HPDE6-E6E7 (cell line): Measurements from ENCODE around the gene ERGIC1.

Experiments
- DNase-seq: peaks from one replicate; pipeline ENCODE4 v3.0.0; 2011; ENCODE audit warnings: missing footprints; ENCODE audit errors: extremely low spot score

The ERGIC1 gene

DNA sequence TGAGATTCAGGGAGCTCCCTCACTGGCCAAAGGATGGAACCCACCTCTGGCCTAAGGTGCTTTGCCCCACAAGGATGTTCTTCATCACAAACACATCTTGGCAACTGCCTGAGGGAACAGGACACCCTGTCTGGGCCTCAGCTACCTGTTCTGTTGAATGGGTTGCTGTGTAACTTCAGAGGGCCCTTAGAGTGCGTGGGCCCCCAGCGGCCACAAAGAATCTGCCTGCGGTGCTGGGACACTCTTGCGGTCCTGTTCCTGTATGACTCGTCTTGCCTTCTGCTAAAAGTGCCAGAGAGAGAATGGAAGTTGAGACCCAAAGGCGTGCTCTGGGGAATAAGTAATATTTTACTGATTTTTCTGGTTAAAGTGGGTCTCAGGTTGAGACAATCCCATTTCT lies 111.1 kb downstream of the ERGIC1 start:
- DNase-seq = no peak

DNA sequence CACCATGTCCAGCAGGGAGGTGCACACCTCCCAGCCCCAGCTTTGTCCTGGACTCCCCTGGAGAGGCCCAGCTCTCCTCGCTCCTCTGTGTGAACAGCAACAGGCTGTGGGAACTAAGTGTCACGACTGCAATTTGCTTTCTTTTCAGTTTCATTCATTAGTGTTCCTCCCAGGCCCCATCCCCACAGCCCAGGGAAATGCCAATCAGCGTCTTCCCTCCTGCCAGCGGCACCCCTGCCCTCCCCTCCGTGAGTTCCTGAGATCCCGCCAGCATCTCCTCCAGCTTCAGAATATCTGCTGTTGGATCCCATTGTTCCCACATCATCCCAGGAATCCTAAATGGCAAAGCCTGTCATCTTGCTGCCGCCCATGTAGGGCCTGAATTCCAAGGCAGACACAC lies 112.1 kb downstream of the ERGIC1 start:
- no peak for DNase-seq

DNA sequence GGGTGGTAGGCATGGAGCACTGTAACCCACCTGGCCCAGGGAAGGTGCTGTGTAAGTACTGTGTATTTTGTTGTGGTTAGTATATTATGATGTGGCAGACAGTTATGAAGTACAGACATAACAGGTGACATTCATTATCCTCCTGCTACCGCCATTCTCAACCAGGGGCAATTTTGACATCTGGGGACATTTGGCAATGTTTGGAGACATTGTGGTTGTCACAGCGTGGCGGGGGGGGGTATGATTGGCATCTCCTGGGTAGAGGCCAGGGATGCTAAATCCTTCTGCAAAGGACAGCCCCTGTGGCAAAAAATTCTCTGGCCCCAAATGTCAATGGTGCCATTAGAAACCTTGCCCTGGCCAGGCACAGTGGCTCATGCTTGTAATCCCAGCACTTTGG lies 115.4 kb downstream of the ERGIC1 start:
- DNase-seq = no peak

DNA sequence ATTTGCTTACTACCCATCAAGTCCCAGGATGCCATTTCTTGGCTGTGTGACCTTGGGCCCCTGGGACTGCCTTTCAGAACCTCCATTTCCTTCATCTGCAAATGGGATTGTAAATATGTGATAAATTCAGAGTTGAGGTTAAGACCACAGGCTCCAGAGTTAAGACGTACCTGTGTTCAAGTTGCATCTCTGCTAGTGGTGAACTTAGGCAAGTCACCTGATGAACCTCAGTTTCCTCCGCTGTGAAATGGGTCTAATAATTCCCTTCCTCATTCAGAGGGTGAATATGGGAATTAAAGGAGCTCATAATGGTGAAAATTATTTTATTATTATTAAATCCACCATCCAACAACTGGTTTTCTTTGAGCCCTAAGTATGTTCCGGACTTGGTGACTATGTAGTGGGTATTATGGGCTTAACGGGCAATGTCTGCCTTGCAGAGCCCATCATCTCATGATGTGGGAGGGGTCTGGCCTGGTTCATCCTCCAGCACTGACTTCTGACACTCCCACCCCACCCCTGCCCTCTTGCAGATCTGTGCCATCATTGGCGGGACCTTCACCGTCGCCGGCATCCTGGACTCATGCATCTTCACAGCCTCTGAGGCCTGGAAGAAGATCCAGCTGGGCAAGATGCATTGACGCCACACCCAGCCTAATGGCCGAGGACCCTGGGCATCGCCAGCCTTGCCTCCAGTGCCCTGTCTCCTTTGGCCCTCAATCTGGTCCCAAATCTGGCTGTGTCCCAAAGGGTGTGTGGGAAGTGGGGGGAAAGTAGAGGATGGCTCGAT lies 116.3 kb downstream of the ERGIC1 start:
- DNase-seq = no peak

DNA sequence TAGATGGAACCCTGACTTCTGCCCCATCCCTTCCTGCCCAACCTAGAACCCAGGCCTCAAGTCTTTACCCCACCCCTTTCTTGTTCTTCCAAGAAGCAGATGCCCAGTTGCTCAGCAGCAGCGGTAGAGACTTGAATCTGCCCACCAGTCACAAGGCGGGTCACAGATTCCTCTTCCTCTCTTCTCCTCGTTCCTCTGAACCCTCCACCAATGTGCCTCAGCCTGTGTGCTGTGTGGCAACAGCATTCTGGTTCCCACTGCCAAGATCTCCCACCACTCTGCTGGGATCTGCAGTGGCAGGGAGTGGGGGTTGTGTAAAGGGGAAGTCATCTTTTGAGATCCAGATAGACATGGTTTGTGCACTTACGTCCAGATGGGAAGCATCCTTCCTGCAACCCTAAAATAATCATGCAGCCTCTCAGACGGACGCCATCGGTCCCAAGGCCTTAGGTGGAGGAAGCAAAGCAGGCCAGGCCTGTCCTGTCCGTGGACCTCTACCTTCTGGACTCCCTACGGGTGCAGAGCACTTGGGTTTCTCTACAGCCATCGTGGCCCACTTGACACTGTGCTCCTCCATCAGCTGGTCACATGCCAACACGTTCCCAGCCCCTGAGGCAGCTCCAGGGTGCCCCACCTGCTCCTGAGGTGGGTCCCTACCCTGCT lies 117.5 kb downstream of the ERGIC1 start:
- DNase-seq = no peak

DNA sequence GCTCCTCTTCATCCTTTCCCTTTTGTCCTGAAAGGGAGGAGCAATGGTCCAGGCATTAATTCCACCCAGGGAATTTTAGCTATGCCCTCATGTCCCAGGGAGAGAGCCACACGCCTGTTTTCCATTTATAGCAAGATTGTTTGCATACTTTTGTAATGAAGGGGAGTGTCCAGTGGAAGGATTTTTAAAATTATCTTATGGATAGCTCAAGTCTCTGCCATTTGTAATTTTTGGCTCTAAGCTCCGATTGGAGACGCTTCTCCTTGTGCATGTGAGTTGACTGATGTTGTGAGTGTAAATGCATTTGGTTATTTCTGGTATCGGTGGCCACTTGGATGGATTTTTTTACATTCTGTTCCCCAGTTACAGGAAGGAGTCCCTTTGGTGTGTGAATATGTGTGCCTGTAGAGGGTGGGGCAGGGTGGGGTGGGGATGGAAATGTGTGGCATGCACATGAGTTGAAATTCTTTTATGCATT lies 118.0 kb downstream of the ERGIC1 start:
- DNase-seq = no peak

DNA sequence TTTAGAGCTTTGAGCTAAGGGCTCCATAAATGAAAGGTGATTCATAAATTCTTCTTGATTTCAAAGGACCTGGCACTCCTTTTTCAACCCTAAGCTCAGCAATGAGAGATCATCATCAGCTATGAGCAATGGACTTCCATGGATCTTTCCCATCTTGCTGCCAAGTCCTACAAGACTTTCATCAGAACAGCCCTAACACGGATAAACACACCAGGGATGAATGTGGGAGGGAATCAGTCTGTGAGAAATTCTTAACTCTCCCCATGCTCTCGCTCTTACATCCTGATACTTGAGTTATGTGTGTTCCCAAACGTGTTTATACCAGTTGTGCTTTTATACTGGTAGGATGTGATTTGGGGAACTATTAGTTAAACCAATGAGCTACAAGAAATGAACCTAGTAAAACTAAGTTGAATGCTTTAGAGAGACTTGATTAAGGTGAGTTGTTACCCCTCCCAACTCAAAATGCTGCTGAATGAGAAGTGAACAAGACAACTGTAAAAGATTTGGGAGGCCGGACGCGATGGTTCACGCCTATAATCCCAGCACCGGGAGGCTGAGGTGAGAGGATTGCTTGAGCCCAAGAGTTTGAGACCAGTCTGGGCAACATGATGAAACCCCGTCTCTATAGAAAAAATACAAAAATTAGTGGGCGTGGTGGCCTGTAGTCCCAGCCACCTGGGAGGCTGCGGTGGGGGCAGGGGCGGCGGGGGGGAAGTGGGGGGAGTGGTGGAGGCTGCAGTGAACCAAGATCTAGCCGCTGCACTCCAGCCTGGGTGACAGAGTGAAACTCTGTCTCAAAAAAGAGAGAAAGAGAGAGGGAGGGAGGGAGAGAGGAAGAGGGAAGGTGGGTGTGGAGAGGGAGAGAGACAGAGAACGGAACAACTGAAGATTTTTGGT lies 120.0 kb downstream of the ERGIC1 start:
- DNase-seq = no peak

DNA sequence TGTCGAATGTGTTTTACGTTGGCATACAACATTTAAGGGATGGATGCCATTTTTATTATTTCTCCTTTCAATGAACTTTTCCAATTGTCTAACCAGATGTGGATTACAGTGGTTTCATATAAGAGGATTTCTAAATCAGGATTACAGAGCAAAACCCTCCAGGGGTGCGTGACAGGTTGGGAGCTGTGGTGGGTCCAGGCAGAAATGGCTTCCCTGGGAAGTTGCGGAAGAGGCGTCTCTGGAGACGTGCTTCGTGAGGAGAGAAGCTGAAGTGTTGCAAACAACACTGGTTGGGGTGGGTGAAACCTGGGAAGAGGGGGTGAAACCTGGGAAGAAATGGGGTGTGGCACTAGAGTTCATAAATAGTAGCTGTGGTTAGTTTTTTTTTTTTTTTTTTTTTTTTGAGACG lies 120.7 kb downstream of the ERGIC1 start:
- DNase-seq = no peak

DNA sequence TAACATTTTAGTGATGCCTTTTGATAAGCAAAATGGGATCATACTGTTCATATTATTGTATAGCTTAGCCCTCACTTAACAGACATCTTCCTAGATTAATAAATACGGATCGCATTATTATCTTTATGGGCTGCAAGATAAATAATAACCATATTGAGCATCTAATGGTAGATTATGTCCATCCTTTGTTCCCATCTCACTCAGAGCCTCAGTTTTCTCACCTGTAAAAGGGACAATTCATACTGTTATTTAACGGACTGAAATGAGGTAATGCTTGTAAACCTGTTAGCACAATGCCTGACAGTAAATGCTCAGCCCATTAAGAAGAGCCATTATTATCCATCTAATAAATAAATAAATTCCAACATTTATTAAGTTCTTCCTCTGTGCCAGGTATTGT lies 122.2 kb downstream of the ERGIC1 start:
- DNase-seq = no peak

DNA sequence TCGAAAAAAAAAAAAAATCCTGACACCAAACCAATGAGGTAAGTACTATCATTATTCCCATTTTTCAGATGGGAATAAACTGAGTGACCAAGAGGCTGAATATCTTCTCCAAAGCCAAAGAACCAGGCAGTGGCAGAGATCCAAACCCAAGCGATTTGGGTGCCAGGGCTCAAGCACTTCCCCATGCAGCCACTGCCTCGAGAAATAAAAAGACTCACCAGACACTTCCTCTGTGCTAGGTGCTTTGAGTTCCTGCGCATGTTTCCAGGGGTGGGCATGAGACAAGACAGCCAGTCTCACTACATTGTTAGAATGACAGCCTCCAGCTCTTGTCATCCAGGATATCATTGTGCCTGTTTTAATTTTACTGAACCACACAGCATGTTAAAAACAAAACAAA lies 122.9 kb downstream of the ERGIC1 start:
- no peak for DNase-seq

DNA sequence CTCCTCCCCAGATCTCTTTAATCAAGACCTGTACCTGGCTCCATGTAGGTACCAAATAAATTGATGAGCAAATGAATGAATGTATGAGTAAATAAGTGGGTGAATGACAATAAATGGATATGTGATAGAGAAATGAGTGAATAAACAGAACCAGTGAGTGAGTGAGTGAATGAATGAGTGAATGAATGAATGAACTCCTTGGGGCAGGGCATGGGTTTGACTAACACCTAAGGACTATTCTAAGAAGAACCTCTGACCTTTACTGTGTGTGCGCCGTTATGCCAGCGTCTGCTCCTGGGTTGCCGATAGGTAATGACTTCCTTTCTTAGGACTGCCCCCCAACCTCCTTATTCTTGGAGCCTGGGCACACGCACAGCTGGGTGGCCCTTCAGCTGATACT lies 123.4 kb downstream of the ERGIC1 start:
- no peak for DNase-seq

DNA sequence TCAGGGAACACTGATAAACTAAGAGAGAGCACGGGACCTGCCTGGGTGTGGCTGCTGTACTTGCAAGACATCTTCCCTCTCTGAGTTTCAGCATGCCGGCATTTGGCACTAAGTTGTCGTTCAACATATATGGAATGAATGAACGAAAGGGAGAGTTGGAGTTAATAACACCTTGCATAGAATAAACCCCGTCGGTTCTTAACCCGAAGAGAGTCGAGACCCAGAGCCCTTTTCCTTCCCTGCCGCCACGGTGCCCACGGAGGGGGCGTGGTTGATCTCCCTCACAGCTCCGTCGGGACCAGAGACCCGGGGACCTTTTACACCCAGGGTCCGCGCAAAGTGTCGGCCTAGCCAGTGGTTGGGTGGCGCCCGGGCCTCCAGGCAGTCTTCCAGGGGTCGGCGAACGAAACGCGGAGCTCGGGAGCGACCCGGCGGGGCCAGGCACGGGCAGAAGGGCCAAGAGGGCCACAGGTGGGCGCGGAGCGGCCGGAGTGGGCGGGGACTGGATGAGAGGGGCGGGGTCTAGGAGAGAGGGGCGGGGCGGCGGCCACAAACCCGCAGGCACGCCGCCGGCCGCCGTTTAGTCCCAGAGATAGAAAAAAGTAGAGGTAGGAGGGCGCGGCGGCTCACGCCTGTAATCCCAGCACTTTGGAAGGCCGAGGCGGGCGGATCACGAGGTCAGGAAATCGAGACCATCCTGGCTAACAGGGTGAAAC lies 124.4 kb downstream of the ERGIC1 start:
- DNase-seq = peak; percentile 45

DNA sequence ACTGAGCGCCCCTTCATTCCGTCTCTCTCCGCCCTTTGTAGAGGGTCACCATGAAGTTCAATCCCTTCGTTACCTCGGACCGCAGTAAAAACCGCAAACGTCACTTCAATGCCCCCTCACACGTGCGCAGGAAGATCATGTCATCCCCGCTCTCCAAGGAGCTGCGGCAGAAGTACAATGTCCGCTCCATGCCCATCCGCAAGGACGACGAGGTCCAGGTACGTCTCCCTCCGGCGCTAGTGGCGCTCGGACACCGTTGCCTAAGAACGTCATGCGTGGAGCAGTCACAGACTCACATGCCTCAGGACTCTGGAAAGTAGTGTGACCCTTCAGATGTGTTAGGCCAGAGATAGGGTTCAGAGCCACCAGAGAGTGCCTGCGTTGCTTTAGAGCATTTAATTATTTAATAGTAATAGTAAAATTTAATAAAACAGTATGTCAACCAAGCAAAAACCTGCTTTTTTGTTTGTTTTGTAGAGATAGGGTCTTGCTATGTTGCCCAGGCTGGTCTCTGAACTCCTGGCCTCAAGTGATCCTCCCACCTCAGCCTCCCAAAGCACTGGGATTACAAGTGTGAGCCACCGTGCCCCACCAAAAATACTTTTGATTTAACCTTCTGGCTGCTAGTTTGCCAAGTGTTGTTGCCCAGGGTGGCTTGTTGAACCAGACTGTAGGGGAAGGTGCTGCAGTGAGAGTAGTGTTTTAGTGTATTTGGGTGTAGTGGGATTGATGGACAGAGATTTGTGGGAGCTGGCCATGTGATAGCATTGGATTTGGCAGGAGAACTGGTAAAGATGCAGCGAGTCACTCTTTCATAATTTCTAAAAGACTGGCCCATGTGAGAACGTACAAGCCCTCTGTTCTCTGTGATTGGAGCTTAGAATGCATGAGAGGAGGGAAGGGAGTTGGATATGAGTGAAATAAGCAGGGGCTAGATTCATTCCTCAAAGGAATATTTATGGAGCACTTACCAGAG lies 126.1 kb downstream of the ERGIC1 start:
- DNase-seq = no peak

DNA sequence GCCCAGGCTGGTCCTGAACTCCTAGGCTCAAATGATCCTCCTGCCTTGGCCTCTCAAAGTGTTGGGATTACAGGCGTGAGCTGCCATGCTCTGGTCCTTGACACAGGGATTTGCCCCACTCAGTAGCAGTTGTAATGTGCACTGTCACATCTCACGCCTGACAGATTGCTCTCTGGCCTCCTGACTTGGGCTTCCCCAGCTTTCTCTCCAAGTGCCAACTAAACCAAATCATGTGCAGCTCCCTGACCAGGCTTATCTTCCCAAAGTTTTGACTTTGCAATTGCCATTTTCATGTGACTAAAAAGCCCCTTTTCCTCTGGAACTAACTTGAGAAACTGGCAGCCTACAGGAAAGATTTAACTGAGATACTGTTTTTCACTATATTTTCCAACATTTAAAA lies 135.9 kb downstream of the ERGIC1 start:
- DNase-seq = no peak

DNA sequence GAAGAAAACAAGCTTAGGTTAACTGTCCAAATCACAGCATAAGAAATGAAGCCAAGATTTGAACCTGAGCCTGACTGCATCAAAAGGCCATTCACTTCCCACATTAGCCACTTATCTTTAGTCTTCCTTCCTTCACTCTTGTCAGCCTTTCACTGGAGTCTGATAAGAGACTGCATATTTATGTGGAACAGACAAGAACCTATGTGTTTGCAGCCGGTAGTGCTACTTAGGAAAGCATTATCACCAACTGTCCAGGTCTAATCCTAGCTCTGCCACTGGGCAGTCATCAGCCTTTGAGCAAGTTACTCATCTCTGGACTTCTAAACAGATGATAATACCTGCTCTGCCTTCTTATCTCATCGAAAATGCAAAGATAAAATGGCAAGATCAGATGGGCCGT lies 137.4 kb downstream of the ERGIC1 start:
- no peak for DNase-seq

DNA sequence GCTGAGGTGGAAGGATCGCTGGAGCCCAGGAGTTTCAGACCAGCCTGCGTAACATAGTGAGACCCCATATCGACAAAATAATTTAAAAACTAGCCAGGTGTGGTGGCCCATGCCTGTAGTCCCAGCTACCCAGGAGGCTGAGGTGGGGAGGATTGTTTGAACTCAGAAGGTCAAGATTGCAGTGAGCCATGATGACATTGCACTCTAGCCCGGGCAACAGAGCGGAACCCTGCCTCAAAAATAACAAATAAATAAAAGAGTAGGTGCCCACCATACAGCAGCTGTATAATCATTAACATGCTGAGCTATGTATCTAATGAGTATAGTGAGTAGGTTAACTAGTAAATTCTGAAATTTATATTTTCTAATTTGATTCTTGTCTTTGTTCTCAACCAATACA lies 138.5 kb downstream of the ERGIC1 start:
- DNase-seq = no peak

DNA sequence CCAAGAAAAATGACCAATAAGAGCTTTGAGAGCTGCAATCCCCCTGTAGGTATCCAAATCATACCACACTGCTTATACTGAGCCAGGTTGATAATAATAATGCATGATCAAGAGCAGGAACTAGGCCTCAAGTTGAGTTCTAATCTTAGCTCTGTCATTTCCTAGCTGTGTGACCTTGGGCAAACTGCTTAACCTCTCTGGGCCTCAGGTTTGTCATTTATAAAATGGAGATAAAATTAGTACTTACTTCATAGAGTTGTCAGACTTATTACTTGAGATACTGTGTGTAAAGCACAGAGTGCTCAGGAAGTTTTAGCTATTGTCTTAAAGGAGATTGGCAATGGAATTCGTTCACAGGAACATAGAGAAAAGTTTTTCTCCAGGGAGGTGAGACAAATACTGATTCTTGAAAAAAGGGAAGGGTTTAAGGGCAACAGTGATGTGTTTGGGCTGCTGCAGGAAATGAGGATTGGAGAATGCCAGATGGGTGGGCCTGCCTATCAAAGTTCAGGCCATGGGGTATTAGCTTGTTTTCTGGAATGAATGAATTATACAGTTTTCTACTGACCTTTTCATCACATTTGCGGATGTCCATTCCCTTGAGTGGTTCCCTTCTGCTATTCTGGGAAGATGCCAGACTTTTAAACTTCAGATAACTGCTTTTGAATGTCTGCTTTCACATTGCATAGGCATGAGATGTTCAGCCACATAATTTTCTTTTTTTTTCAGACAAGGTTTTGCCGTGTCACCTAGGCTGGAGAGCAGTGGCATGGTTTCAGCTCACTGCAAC lies 139.3 kb downstream of the ERGIC1 start:
- DNase-seq = no peak

DNA sequence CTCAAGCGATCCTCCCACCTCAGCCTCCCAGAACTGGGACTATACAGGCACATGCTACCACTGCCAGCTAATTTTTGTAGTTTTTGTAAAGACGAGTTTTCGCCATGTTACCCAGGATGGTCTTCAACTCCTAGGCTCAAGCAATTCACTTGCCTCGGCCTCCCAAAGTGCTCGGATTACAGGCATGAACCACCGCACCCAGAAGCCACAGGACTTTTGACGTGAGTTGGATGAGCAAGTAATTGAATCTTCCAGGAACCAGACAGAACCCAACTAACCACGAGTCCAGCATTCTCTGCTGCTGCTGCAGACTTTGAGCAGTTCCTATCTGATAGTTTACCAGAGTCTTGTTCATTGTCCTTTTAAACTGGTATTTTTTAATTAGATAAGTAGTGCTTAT lies 139.9 kb downstream of the ERGIC1 start:
- DNase-seq = no peak

DNA sequence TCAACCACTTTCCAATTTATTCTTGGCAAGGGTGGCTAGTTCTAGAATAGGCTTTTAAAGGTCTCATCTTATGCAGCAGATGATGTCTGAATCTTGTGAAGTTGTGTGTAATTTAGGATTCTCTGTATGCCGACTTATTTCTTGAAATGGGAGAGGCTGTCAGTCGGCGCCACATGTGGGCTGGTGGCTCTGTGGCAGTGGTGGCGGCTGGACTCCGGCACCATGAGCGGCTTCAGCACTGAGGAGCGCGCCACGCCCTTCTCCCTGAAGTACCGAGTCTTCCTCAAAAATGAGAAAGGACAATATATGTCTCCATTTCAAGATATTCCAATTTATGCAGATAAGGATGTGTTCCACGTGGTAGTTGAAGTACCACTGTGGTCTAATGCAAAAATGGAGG lies 141.2 kb downstream of the ERGIC1 start:
- DNase-seq = no peak

DNA sequence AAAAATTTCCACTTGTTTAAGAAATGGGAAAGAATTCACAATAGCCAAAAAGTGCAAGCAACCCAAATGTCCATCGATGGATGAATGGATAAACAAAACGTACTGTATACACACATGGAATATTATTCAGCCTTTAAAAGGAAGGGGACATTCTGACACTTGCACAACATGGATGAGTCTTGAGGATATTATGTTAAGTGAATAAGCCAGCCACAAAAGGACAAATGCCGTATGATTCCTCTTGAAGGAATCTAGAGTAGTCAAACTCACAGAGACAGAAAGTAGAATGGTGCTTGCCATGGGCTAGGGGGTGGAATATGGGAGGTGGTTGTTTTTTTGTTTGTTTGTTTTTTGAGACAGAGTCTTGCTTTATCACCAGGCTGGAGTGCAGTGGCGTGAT lies 145.7 kb downstream of the ERGIC1 start:
- no peak for DNase-seq
